Measurements from ENCODE around the gene BYSL.
"Not testable (repeated sequence)": the region's sequence is repeated elsewhere in the genome, so short reads cannot be mapped to it uniquely, and the experiment has no call there.

The BYSL gene

GRCh38 chr6:41941280-41942066, 20.2 kb downstream of the BYSL start, which contains the start of gene CCND3:
Gene CCND3, minus strand, starts transcription at chr6:41941808. Its CDS starts 159 bp downstream, at chr6:41941649.
- TF ChIP-seq POLR2AphosphoS5 (IDR thresholded peaks at IDR 0.05; ENCODE audit: low read depth) (peak; percentile 24; the same call in 1 of the 2 replicates), SPI1 (IDR thresholded peaks at IDR 0.05; ENCODE audit: borderline replicate concordance, low read depth) (no peak)
- peak within 1 kb of the TSS; percentile 84 for H3K27ac ChIP-seq (replicated peaks)
- peak; percentile 88 to 93 for DNase-seq (ENCODE audit: low read depth in 1 of 2, low spot score in 1 of 2)
- H3K27me3 ChIP-seq (ENCODE audit: insufficient read depth, poor library complexity, severe bottlenecking): no peaks in the 10 kb centered on the region
- H3K4me3 ChIP-seq (replicated peaks; ENCODE audit: insufficient read depth, low read length): peak within 1 kb of the TSS; percentile 94

GRCh38 chr6:41942067-41942851, 21.0 kb downstream of the BYSL start:
- Histone ChIP-seq H3K27me3 (ENCODE audit: insufficient read depth, poor library complexity, severe bottlenecking) (no peaks in the 10 kb centered on the region), H3K4me3 (replicated peaks; ENCODE audit: insufficient read depth, low read length) (peak overlapping the region; percentile 94), H3K27ac (replicated peaks) (peak overlapping the region; percentile 60)
- no peak for DNase-seq (ENCODE audit: low read depth in 1 of 2, low spot score in 1 of 2)
- TF ChIP-seq SPI1 (IDR thresholded peaks at IDR 0.05; ENCODE audit: borderline replicate concordance, low read depth): no peak
- TF ChIP-seq REST (IDR thresholded peaks at IDR 0.05; ENCODE audit: insufficient replicate concordance, low read depth): no peak
- no peak for TF ChIP-seq CTCF (IDR thresholded peaks at IDR 0.05; ENCODE audit: insufficient read depth, low read length)
- TF ChIP-seq POLR2AphosphoS5 (IDR thresholded peaks at IDR 0.05; ENCODE audit: low read depth): no peak
- TF ChIP-seq GABPA (IDR thresholded peaks at IDR 0.05; ENCODE audit: low read depth): no peak

GRCh38 chr6:41942882-41943281, 21.6 kb downstream of the BYSL start:
- H3K27me3 ChIP-seq (ENCODE audit: insufficient read depth, poor library complexity, severe bottlenecking); DNase-seq (ENCODE audit: low read depth in 1 of 2, low spot score in 1 of 2); H3K27ac ChIP-seq (replicated peaks); H3K4me3 ChIP-seq (replicated peaks; ENCODE audit: insufficient read depth, low read length): not testable (repeated sequence)

GRCh38 chr6:41943456-41943855, 22.2 kb downstream of the BYSL start:
- DNase-seq (ENCODE audit: low read depth in 1 of 2, low spot score in 1 of 2): no peak
- TF ChIP-seq REST (IDR thresholded peaks at IDR 0.05; ENCODE audit: insufficient replicate concordance, low read depth): no peak
- TF ChIP-seq CTCF (IDR thresholded peaks at IDR 0.05; ENCODE audit: insufficient read depth, low read length): no peak
- no peak for TF ChIP-seq POLR2AphosphoS5 (IDR thresholded peaks at IDR 0.05; ENCODE audit: low read depth)
- TF ChIP-seq SPI1 (IDR thresholded peaks at IDR 0.05; ENCODE audit: borderline replicate concordance, low read depth): no peak
- no peak for TF ChIP-seq GABPA (IDR thresholded peaks at IDR 0.05; ENCODE audit: low read depth)
- Histone ChIP-seq H3K27ac (replicated peaks) (no peak overlapping the region), H3K27me3 (ENCODE audit: insufficient read depth, poor library complexity, severe bottlenecking) (no peaks in the 10 kb centered on the region), H3K4me3 (replicated peaks; ENCODE audit: insufficient read depth, low read length) (no peak overlapping the region)
